PFSK-1 (cell line): ENCODE data around the gene DNAH11.

ENCODE experiments used
- POLR2AphosphoS5 ChIP-seq: IDR thresholded peaks from 2 replicates; pipeline ENCODE4 v1.6.1; 2012; ENCODE audit warnings: low read depth, mild to moderate bottlenecking, control low read depth, low read length, moderate library complexity
- TAF1 ChIP-seq: IDR thresholded peaks from 2 replicates; pipeline ENCODE4 v1.6.1; 2012; ENCODE audit warnings: low read length, control low read depth, borderline replicate concordance; ENCODE audit not compliant: insufficient read depth

DNA sequence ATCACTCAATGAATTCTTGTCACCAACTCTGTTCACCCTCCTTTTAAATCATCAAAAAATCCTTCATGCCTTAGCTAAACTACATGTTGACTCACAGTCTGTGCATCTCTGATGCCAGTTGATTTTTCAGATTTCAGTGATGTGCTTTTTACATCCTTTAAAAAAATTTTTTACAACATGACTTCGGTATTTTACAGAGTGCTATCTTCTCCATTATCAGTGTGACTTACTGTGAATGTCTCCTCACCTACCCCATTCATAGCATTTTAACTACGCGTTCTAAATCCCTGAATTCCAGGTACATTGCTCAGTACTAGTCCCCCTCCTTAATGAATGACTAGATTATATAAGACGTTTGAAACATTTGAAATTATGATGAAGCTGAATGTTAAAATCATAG, 98.7 kb downstream of the DNAH11 start:
- TF ChIP-seq POLR2AphosphoS5 (no peak), TAF1 (no peak)
